Fibroblast of the aortic adventitia (primary cell): Measurements from ENCODE around the gene ADM2. TPM values are rescaled to one million over a fixed set of nuclear protein-coding genes. Genes with fewer than 3 reads are reported as not detected.
A peak's percentile ranks its signal among the peaks of the same experiment; 100 is the strongest.
"Not testable (repeated sequence)": the region's sequence is repeated elsewhere in the genome, so short reads cannot be mapped to it uniquely, and the experiment has no call there.

Experiments used
- DNase-seq: peaks from one replicate; pipeline ENCODE4 v3.0.0-alpha.2; 2010; ENCODE audit warnings: low read depth
- H3K4me3 ChIP-seq: 2 replicates; pipeline ENCODE4 v1.5.1; 2011; ENCODE audit warnings: low read depth, mild to moderate bottlenecking, control low read depth, low read length, moderate library complexity
- CTCF ChIP-seq: IDR thresholded peaks from 2 replicates; pipeline ENCODE4 v1.5.1; 2011; ENCODE audit warnings: mild to moderate bottlenecking, low read length, control low read depth, inconsistent platforms; ENCODE audit not compliant: insufficient read depth
- total RNA-seq: library from RNA; depleted of rRNA; stranded (reverse); fragments of >200 nt; gene quantifications from 2 replicates; pipeline ENCODE4 v1.2.3, GENCODE V29; 2012; ENCODE audit warnings: low replicate concordance

ADM2 gene, protein sequence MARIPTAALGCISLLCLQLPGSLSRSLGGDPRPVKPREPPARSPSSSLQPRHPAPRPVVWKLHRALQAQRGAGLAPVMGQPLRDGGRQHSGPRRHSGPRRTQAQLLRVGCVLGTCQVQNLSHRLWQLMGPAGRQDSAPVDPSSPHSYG
- total RNA-seq = 2.5 and 8.0 TPM in 2 replicates

- no peak for TF ChIP-seq CTCF
- peak within 1 kb of the TSS; percentile 83 for H3K4me3 ChIP-seq
- DNase-seq = peak; percentile 39
These were observed at the start of gene ADM2 for GRCh38 chr22:50481440-50482106. Gene ADM2 (plus strand): TSS chr22:50481543. CDS start chr22:50481848, 305 bp downstream.

- no peak for TF ChIP-seq CTCF
- no peak overlapping the region for H3K4me3 ChIP-seq
- no peak for DNase-seq
These were observed 49.0 kb upstream of the ADM2 start for GRCh38 chr22:50432131-50432876.

GRCh38 chr22:50432877-50433510 is 48.3 kb upstream of the ADM2 start:
- H3K4me3 ChIP-seq, DNase-seq: not testable (repeated sequence)

DNA sequence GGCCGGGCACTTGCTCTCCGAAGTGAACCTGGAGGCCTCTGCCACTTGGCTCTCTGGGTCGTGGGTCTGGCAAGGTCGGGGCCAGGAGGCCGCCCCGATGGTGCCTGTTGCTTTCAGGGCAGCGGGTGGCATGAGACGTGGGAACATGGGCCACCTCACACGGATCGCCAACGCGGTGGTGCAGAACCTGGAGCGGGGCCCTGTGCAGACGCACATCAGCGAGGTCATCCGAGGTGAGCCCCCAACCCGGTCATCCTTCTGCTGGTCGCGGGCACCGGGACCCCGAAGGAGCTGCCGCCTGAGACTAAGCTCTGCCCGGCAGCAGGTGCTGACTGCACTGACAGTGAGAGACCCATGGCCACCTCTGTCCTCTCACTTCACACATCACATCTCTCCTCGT is 46.5 kb upstream of the ADM2 start:
- no peak overlapping the region for H3K4me3 ChIP-seq
- TF ChIP-seq CTCF = no peak
- no peak for DNase-seq

DNA sequence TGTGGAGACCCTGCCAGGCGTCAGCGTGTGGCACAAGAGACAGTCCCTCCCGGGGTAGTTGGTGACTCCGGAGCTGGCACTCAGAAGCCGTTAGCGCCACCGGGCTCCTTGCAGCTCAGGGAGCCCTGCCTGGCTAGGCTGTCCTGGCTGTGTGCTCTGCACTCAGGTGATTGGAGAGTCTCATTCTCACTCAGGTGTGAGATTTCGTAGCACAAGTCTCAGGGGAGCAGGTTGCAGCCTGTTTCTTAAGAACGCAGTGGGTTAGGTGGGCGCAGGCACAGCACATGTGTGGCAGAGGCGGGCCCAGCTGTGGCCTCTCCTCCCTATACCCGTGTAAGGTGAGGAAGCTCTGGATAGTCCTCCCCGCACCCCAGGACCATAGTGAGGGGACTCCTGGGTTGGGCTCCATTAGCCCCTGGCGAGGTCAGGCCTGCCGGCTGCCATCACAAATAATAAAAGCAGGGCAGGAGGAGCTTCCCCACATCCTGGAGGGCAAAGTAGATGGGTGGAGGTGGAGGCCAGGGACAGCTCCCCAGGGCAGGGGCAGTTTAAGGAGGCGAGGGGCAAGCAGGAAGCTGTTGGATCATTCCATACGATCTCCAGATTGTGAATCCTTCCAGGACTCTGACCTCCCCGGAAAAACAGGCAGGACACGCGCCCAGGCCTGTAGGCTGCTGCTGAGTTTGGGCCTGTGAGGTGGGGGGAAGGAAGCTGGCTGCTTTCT is 45.9 kb upstream of the ADM2 start:
- DNase-seq = no peak
- no peak for TF ChIP-seq CTCF
- no peak overlapping the region for H3K4me3 ChIP-seq

GRCh38 chr22:50436015-50436830 is 45.1 kb upstream of the ADM2 start:
- no peak for DNase-seq
- TF ChIP-seq CTCF = no peak

More at GRCh38 chr22:50436015-50436830, 45.1 kb upstream of the ADM2 start:
- no peak overlapping the region for H3K4me3 ChIP-seq
